Liver (tissue), 9 donors: ENCODE results near the gene COMP. TPM values are rescaled to one million over a fixed set of nuclear protein-coding genes. Genes with fewer than 3 reads are reported as not detected.

Source experiments
- DNase-seq: peaks from one replicate; pipeline ENCODE4 v3.0.0-alpha.2; 2017; ENCODE audit warnings: low spot score
- H3K27ac ChIP-seq, 2 donors: one replicate each; pipeline ENCODE4 v1.7.0; 2013; ENCODE audit warnings: inconsistent platforms in 2 of 2, low read length in 2 of 2, control low read depth in 1 of 2, low read depth in 1 of 2, mild to moderate bottlenecking in 1 of 2
- H3K27me3 ChIP-seq, 4 donors: one replicate each; pipeline versions ENCODE4 v1.6.1 to v1.7.0; 2013; ENCODE audit warnings: low read length in 3 of 4, inconsistent platforms in 1 of 4, mild to moderate bottlenecking in 1 of 4, moderate library complexity in 1 of 4; ENCODE audit not compliant: control insufficient read depth in 4 of 4, insufficient read depth in 4 of 4
- H3K36me3 ChIP-seq, 4 donors: one replicate each; pipeline versions ENCODE4 v1.6.1 to v1.7.0; 2013; ENCODE audit warnings: low read length in 3 of 4, mild to moderate bottlenecking in 3 of 4, low read depth in 1 of 4, moderate library complexity in 1 of 4; ENCODE audit not compliant: control insufficient read depth in 4 of 4, insufficient read depth in 3 of 4
- H3K4me1 ChIP-seq, 4 donors: one replicate each; pipeline versions ENCODE4 v1.6.1 to v1.7.0; 2013; ENCODE audit warnings: low read length in 3 of 4, mild to moderate bottlenecking in 3 of 4, moderate library complexity in 1 of 4; ENCODE audit not compliant: control insufficient read depth in 4 of 4, insufficient read depth in 4 of 4
- H3K4me3 ChIP-seq, 3 donors: one replicate each; pipeline versions ENCODE4 v1.6.1 to v1.7.0; 2013; ENCODE audit warnings: low read length in 3 of 3, control low read depth in 1 of 3, low read depth in 1 of 3, mild to moderate bottlenecking in 1 of 3
- H3K9ac ChIP-seq, 2 donors: one replicate each; pipeline ENCODE4 v1.7.0; 2013; ENCODE audit warnings: low read length in 2 of 2, mild to moderate bottlenecking in 2 of 2, moderate library complexity in 2 of 2, control low read depth in 1 of 2, low read depth in 1 of 2
- H3K9me3 ChIP-seq, 4 donors: one replicate each; pipeline versions ENCODE4 v1.6.1 to v1.7.0; 2013; ENCODE audit warnings: low read length in 3 of 4; ENCODE audit not compliant: control insufficient read depth in 4 of 4
- CTCF ChIP-seq: fragments of 150-350 bp; IDR thresholded peaks from 2 replicates; pipeline ENCODE4 v1.5.1; 2017; ENCODE audit warnings: improper control_type of control experiment, low read depth, low read length; ENCODE audit not compliant: missing input control
- EGR1 ChIP-seq, 2 donors: IDR thresholded peaks; 2 replicates each; pipeline ENCODE4 v1.6.1; 2016 to 2018; ENCODE audit warnings: antibody characterized with exemption in 2 of 2, low read depth in 2 of 2
- FOXA1 ChIP-seq: IDR thresholded peaks from 2 replicates; pipeline ENCODE4 v1.6.1; 2016; ENCODE audit warnings: antibody characterized with exemption
- FOXA2 ChIP-seq: IDR thresholded peaks from 2 replicates; pipeline ENCODE4 v1.6.1; 2016; ENCODE audit warnings: antibody characterized with exemption
- GABPA ChIP-seq, 2 donors: IDR thresholded peaks in 1 of 2; conservative IDR thresholded peaks in 1 of 2; 2 replicates each; pipeline ENCODE4 v1.6.1; 2016; ENCODE audit warnings: antibody characterized with exemption in 2 of 2, mild to moderate bottlenecking in 1 of 2, moderate library complexity in 1 of 2
- HNF4A ChIP-seq, 2 donors: conservative IDR thresholded peaks; 2 replicates each; pipeline ENCODE4 v1.6.1; 2016; ENCODE audit warnings: antibody characterized with exemption in 2 of 2, mild to moderate bottlenecking in 2 of 2
- MAX ChIP-seq: IDR thresholded peaks from 2 replicates; pipeline ENCODE4 v1.6.1; 2016; ENCODE audit warnings: antibody characterized with exemption
- RAD21 ChIP-seq, 2 donors: IDR thresholded peaks; 2 replicates each; pipeline ENCODE4 v1.6.1; 2016; ENCODE audit warnings: antibody characterized with exemption in 2 of 2, mild to moderate bottlenecking in 2 of 2
- TAF1 ChIP-seq: conservative IDR thresholded peaks from 2 replicates; pipeline ENCODE4 v1.6.1; 2016; ENCODE audit warnings: antibody characterized with exemption, mild to moderate bottlenecking
- WGBS: extraction: QIAGEN DNeasy Blood & Tissue Kit; methylation state at CpG from one replicate; pipeline ENCODE4 v1.1.7; 2013; 5-methylcytosine and 5-hydroxymethylcytosine counted together
- polyA plus RNA-seq, 2 donors: library from polyadenylated mRNA; stranded (reverse) in 1 of 2; unstranded in 1 of 2; fragments of 200-250 nt in 1 of 2; fragments of >200 nt in 1 of 2; fragmentation: Nextera tagmentation in 1 of 2; extraction: Ambion mirVana in 1 of 2; gene quantifications; one replicate each; pipeline versions ENCODE4 v1.2.1 to v1.2.3, GENCODE V29; 2013 to 2015
- total RNA-seq, 2 donors: library from RNA; depleted of rRNA; stranded (reverse); fragments of >200 nt; gene quantifications; one replicate each; pipeline ENCODE4 v1.2.3, GENCODE V29; 2014
- TF ChIP-seq, protein P1 (sequence below): IDR thresholded peaks from 2 replicates; pipeline ENCODE4 v1.6.1; 2016; ENCODE audit warnings: antibody characterized with exemption, mild to moderate bottlenecking
- TF ChIP-seq, protein P2 (sequence below): IDR thresholded peaks from 2 replicates; pipeline ENCODE4 v1.6.1; 2016; ENCODE audit warnings: antibody characterized with exemption
- TF ChIP-seq, protein P3 (sequence below): IDR thresholded peaks from 2 replicates; pipeline ENCODE4 v1.6.1; 2016; ENCODE audit warnings: antibody characterized with exemption
- donor health status: healthy.
- donor health status: healthy.
- donor health status: healthy.
- donor health status: healthy.
- donor health status: healthy.

The COMP gene
- total and polyA plus RNA-seq, 4 donors: 0.03 to 0.17 TPM; not detected in 2

DNA sequence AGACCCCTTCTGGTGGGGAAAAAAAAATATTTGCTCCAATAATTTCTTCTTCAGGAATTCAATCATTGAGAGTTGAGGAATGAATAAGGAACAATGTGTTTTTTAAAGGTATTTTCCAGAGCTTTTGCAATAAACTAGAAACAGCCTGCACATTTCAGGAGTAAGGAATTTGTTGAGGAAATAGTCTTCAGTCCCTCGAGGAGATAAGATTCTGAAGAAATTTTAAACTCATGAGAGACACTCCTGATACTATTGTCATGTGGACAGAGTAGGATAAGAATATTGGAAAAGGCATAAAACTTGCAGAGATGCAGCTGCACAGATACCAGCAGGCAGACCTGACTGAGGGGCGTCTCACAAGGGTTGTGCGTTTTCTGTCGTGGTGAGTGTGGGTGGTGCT, 36.6 kb downstream of the COMP start (continued):
- TF ChIP-seq, protein P1, sequence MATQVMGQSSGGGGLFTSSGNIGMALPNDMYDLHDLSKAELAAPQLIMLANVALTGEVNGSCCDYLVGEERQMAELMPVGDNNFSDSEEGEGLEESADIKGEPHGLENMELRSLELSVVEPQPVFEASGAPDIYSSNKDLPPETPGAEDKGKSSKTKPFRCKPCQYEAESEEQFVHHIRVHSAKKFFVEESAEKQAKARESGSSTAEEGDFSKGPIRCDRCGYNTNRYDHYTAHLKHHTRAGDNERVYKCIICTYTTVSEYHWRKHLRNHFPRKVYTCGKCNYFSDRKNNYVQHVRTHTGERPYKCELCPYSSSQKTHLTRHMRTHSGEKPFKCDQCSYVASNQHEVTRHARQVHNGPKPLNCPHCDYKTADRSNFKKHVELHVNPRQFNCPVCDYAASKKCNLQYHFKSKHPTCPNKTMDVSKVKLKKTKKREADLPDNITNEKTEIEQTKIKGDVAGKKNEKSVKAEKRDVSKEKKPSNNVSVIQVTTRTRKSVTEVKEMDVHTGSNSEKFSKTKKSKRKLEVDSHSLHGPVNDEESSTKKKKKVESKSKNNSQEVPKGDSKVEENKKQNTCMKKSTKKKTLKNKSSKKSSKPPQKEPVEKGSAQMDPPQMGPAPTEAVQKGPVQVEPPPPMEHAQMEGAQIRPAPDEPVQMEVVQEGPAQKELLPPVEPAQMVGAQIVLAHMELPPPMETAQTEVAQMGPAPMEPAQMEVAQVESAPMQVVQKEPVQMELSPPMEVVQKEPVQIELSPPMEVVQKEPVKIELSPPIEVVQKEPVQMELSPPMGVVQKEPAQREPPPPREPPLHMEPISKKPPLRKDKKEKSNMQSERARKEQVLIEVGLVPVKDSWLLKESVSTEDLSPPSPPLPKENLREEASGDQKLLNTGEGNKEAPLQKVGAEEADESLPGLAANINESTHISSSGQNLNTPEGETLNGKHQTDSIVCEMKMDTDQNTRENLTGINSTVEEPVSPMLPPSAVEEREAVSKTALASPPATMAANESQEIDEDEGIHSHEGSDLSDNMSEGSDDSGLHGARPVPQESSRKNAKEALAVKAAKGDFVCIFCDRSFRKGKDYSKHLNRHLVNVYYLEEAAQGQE: no peak
- no peak for TF ChIP-seq EGR1 (IDR thresholded peaks at IDR 0.05; ENCODE audit: low read depth in 2 of 2)
- TF ChIP-seq MAX: no peak
- no peak for TF ChIP-seq FOXA2
- TF ChIP-seq GABPA (IDR thresholded peaks at IDR 0.05 in 1 of 2, conservative IDR thresholded peaks at IDR 0.05 in 1 of 2): no peak
- no peak for TF ChIP-seq TAF1

DNA sequence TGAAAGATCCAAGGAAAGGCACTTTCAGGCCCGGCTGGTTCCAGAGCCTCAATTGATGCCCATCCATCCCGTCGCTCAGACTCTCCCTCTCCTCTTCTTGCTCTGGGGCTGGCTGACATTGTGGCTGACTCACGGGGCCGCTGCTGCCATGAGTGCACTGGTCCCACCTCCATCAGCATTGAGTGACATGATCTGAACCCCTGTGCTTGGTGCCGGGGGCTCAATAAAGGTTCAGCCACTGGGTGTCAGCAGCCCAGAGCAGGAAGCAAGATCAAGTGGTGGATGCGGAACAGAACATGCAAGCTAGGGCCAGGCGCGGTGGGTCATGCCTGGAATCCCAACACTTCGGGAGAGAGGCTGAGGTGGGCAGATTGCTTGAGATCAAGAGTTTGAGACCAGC, 39.5 kb downstream of the COMP start:
- peaks cover 0 to 6% (median 0%) of the 10 kb centered on the region in 4 donors for H3K36me3 ChIP-seq
- H3K27ac ChIP-seq: no peak overlapping the region
- no peak for TF ChIP-seq CTCF
- no peak for TF ChIP-seq RAD21 (IDR thresholded peaks at IDR 0.05)
- TF ChIP-seq FOXA1: no peak
- TF ChIP-seq HNF4A (conservative IDR thresholded peaks at IDR 0.05): no peak
- TF ChIP-seq, protein P2, sequence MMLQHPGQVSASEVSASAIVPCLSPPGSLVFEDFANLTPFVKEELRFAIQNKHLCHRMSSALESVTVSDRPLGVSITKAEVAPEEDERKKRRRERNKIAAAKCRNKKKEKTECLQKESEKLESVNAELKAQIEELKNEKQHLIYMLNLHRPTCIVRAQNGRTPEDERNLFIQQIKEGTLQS: no peak
- TF ChIP-seq FOXA2: no peak
- TF ChIP-seq, protein P3, sequence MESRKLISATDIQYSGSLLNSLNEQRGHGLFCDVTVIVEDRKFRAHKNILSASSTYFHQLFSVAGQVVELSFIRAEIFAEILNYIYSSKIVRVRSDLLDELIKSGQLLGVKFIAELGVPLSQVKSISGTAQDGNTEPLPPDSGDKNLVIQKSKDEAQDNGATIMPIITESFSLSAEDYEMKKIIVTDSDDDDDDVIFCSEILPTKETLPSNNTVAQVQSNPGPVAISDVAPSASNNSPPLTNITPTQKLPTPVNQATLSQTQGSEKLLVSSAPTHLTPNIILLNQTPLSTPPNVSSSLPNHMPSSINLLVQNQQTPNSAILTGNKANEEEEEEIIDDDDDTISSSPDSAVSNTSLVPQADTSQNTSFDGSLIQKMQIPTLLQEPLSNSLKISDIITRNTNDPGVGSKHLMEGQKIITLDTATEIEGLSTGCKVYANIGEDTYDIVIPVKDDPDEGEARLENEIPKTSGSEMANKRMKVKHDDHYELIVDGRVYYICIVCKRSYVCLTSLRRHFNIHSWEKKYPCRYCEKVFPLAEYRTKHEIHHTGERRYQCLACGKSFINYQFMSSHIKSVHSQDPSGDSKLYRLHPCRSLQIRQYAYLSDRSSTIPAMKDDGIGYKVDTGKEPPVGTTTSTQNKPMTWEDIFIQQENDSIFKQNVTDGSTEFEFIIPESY: no peak
- no peak for TF ChIP-seq EGR1 (IDR thresholded peaks at IDR 0.05; ENCODE audit: low read depth in 2 of 2)
- no peak for TF ChIP-seq TAF1
- no peak overlapping the region for H3K9ac ChIP-seq
- H3K4me3 ChIP-seq: no peak overlapping the region
- DNase-seq: no peak
- WGBS: 95% methylated on average over 10 of the region's 10 CpGs
- H3K9me3 ChIP-seq: no peaks in the 10 kb centered on the region
- no peaks in the 10 kb centered on the region for H3K4me1 ChIP-seq
- H3K27me3 ChIP-seq: no peaks in the 10 kb centered on the region
